HuH-7 (cell line): ENCODE data around the gene POLD3.
"Not testable (repeated sequence)": the region's sequence is repeated elsewhere in the genome, so short reads cannot be mapped to it uniquely, and the experiment has no call there.

Experiments
- DNase-seq: peaks from one replicate; pipeline ENCODE4 v3.0.0; 2011; ENCODE audit warnings: low spot score

Gene POLD3

DNA sequence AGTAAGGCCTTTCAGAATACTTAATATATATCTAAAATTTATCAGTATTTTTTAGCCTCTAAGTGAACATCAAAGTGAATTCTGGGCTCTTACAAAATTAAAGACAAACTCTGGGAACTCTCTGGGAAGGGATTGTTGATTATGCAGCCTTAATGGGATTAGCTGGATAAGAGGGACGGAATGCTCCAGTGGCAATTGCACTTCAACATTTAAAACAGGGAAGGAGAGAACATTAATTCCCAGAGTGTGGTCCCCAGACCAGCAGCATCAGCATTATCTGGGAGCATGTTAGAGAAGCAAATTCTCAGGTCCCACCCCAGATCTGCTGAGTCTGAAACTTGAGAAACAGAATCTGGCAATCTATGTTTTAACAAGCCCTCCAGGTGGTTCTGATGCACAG, 46.5 kb downstream of the POLD3 start:
- no peak for DNase-seq

DNA sequence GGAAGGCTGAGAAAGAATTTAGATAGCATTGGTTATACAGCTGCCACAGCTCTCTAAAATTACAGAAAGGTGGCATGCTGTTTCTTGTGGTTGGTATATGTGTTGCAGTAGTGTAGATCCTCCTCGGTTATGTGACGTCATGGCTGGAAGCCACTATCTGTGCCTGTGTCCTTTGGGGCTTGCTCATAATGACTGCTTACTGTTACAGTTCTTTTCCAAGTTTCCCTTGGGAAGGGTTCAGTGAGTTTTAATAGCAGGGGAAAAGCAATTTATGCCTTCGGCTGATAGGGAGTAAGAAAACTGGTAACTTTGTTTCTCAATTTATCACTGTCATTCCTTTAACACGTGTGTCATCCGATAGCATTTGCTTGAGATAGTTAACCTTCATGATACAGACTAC, 47.2 kb downstream of the POLD3 start:
- DNase-seq, result no peak

DNA sequence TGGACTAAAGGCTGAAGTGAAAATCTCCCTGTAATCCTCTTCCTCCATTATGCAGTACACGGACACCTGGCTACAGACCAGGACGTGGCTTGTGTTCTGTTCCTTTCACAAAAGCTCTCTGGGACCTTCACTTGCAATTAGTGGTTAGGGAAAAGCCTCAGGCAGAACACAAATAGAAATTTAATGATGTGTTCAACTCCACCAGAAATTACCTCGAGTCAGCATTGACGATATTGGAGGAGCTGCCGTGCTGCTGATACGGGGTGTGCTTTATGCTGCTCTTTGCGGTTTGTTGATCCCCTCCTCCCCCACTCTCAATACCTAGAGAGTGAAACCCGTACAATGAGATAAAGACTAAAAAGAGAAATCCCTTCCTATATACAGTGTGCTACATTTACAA, 48.9 kb downstream of the POLD3 start:
- no peak for DNase-seq

DNA sequence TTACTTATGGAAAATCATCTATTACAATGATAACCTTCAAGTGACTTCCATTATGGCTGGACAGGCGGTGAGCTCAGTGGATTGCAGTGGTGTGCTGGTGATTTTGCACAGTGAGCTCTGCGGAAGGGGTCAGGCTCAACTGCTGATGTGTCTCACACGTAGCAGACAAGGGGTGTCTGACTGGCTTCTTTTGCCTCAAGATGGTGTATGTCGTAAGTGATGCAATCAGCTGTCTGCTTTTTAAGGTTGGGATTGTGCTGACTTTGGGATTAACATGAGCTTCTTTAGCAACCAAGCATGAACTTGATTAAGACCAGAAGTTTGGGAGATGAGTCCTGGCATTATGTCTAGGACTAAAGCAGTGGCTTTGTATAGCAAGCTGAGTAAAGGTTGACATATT, 49.5 kb downstream of the POLD3 start:
- DNase-seq, result no peak

DNA sequence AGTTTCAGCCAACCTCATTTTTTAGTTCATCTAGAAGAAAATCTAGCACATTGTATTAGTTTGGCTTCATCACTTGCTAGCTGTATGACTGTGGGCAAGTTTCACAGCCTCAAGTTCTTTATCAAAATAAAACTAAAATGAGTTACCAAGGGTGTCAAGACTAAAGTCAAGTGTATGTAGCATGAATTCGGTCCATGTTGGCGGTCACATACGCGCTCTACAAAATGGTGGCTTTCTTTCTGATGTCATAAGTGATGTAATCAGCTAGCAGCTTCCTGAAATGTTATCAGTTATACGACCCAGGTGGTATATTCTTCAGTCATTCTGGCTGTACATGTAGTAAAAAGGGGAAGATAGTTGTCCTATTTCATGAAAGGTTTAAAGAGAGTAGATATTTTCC, 50.5 kb downstream of the POLD3 start:
- DNase-seq, result no peak

DNA sequence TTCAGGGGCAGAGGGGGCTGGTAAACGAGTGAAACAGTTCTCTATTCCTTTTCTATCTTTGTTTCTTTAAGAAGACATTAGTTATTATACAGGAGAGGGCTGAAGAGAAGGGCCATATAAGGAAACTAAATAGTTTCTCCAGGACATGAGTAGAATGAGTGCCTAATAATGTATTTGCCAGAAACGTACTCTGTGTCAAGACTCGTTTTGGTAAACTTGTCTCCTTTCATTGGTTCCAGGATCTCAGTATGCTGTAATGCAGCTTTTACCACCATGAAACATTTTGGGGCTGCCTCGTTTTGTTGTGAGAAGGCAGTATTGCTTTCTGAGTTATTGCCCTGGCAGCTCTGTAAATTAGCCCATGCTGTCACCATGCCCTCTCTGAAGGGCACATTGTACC, 51.7 kb downstream of the POLD3 start:
- no peak for DNase-seq

DNA sequence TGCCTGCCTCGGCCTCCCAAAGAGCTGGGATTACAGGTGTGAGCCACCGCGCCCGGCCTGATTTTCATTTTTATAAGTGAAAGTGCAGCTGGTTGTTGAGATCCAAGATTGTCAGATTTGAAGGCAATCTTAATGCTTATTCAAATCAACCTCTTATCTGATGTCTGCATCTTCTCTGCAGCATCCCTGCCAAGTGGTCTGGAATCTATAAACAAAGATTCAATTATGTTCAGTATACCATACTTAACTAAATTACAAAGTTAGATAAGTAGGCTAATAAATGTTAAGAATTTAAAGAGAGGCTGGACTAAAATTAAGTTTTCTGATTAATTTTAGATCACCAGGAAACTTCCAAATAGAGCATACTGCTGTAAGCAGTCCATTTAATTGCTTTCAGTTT, 53.8 kb downstream of the POLD3 start:
- no peak for DNase-seq

DNA sequence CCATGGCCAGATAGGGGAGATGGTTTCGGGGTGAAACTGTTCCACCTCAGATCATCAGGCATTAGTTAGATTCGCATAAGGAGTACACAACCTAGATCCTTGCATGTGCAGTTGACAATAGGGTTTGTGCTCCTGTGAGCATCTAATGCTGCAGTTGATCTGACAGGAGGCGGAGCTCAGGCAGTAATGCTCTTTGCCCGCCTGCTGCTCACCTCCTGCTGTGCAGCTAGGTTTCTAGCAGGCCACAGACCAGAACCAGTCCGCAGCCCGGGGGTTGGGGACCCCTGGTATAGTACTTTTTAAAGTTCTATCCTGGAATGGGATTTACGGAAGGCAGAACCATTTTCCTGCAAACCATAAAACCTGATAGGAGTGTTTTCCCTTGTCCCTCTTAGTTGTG, 54.6 kb downstream of the POLD3 start:
- no peak for DNase-seq

DNA sequence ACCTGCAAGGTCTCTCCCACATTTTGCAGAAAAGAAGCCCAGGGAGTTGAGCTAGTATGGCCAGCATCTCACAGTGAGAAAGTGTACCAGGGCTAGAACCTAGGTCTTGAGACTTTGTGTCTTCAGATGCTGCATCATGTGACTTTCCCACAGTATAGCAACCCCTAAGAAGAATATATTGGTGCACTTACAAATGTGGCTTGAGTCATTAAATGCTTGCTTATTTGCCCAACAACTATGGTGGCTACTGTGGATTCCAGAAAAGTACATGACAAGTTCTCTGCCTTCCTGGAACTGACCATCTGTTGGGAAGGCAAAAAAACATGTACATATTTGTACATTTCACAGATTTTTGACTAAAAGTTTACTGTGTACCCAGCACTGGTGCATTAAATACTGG, 55.0 kb downstream of the POLD3 start:
- no peak for DNase-seq

DNA sequence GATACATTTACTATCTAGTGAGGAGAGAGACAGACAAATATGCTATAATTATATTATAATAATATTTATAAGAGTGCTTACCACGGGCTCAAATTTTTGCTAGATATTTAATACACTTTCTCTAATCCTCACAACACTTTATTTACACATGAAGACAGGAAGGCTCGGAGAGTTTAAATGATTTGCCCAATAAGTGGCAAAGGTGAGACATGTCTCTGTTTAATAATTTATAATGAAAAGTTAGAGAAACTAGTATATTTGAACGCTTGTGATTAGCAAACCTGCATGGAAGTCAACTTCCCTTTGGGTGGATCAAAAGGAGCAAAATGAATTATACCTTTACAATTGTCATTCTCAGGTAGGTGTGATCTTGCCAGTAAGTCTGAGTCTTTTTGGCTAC, 55.4 kb downstream of the POLD3 start:
- no peak for DNase-seq

DNA sequence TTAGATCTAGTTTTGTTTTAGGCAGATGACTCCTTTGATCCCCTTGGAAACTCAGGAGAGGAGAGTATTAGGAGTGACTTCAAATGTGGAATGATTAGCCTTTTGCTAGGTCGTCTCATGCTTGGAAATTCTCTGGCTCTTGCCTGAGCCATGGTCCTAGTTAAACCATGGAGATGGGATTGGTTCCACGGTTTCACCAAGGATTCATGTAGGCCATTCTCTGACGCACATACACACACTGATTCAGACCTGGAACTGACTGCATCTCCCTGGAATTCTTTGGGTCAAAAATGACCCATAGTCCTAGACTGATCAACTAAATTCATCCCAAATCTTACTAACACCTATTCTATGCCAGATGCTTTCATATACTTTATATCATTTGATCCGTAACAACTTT, 56.5 kb downstream of the POLD3 start:
- no peak for DNase-seq

DNA sequence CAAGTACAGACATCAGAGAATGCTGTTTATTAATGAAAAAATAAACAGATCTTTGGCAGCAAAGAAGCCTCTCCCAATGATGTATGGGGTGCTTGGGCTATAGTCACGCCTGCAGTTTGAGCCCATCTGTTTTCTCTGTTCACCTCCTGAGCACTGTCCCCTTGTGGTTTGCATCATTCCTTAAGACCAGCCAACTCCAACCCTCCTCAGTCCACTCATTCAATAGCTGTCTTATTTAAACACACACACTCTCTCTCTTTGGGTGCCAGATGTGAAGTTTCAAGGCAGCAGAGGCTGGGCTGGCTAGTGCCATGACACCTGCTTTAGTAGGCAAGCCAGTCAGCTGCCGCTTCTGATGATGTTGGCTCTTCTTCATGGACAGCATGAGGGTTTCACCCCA, 58.1 kb downstream of the POLD3 start:
- no peak for DNase-seq

DNA sequence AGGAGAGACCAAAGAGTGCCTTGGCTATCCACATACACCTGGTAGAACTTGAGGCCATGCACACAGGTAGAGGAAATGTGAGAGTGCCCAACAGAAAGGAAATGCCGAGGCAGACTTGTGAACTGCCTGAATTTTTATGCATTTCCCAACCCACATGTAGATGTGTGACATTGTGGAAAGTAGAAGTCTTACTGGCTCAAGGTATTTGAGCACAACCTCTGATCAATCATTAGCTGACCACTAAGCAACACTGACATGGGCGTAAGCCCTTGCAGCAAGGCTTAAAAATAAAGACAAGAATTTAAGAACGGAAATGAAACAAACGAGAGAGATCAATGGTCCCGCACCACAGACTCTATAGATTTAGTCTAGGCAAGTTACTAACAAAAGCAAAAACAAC, 62.6 kb downstream of the POLD3 start:
- DNase-seq, result no peak

DNA sequence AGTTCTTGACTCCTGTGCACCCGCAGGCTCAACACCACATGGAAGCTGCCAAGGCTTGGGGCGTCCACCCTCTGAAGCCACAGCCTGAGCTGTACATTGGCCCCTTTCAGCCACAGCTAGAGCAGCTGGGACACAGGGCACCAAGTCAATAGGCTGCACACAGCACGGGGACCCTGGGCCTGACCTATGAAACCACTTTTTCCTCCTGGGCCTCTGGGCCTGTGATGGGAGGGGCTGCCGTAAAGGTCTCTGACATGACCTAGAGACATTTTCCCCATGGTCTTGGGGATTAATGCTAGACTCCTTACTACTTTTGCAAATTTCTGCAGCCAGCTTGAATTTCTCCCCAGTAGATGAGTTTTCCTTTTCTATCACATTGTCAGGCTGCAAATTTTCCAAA, 66.7 kb downstream of the POLD3 start:
- DNase-seq, result not testable (repeated sequence)

DNA sequence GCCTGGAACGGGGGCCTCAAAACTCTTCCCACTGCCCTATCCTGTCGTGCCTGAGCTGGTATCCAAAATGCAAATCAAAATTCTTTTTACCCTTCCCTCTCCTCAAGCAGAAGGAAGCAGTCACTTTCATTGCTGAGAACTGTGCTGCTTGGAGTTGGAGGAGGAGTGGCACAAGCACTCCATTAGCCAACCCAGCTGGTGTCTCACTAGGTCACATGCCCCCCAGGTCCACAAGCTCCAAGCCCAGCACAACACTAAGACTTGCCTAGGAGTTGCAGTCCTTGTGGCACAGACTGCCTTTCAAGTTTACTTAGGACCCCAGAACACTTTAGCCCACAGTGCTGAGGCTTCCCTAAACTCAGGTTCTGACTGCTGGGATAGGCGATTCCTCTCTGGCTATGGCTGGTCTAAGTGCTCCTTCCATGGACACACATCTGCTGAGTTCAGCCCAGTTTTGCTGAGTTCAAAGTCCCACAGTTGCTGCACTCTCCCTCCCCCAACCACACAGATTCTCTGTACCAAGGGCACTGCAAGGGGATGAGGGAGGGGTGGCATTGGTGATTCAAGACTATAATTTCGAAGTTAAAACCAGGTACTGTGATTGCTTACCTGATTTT, 70.2 kb downstream of the POLD3 start:
- DNase-seq, result no peak

DNA sequence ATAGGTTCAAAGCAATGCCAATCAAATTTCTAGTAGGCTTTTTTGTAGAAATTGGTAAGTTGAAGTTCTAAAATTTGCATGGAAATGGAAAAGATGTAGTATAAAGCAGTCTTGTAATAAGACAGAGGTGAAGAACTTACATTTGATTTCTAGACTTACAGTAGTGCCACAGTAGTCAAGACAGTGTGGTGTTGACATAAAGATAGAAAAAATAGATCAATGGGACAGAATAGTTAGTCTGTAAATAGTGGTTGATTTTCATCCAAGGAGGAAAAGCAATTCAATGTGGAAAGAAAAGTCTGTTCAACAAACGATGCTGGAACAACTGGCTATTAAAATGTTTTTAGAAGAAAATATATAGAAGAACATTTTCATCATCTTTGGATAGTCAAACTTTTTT, 70.9 kb downstream of the POLD3 start:
- DNase-seq, result no peak

DNA sequence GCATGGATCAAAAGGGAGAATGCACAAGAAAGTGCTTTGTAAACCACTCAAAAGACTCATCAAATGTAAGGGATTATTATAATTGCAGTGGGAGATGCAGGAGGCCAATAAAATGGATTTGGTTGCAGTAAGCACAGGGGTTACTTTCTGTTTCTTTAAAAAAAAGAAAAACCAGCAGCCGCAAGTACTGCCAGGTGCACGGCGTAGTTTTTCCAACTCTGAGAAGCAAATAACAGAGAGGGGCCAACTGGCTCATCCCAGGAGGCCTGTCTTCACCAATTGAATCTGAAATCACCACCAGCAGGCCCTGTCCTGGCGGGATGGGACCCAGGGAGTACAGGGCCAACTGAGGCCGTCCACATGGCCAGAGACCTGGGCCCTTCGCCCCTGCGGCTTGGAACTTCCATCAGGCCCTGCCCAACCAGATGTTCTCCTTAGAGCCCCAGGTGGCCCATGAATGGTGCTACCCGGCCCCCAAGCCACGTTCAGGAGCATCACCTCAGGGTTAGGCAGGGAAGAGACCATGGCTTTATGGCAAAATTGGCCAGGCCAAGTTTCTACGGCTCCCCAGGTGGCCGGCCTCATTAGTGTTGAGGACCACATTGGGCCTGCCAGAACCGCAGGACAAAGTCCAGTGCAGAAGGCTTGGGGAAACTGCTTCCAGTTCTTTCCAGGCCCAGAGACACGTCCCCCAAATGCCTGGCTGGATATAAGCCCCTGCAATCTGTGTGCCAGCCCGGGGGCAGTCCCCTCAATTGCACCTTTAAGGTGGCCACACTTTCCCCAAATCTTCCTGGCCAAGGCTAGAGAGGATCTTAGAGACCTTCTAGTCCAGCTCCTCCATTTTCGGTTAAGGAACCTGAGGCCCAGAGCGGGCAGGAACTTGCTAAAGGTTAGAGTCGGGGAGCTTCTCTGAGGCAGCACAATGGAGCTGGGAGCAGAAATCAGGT, 77.1 kb downstream of the POLD3 start:
- no peak for DNase-seq

DNA sequence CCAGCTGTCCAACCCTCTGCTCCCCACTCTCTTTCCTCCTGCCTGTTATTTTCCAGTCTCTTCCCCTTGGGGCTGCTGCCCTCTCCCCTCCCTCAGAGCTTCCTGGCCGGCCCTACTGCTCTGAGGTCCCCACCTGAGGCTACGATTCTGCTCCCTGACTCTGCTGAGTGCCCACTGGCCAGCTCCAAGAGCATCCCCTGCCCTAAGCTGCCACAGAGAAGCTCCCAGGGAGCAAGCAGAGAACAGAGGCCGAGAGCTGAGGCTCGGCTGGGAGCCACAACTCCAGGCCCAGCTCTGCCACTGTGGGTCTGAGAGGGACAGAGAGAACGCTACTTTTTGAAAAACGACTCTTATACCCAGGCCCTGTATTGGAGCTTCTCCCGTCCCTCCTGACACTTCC, 77.8 kb downstream of the POLD3 start:
- no peak for DNase-seq

DNA sequence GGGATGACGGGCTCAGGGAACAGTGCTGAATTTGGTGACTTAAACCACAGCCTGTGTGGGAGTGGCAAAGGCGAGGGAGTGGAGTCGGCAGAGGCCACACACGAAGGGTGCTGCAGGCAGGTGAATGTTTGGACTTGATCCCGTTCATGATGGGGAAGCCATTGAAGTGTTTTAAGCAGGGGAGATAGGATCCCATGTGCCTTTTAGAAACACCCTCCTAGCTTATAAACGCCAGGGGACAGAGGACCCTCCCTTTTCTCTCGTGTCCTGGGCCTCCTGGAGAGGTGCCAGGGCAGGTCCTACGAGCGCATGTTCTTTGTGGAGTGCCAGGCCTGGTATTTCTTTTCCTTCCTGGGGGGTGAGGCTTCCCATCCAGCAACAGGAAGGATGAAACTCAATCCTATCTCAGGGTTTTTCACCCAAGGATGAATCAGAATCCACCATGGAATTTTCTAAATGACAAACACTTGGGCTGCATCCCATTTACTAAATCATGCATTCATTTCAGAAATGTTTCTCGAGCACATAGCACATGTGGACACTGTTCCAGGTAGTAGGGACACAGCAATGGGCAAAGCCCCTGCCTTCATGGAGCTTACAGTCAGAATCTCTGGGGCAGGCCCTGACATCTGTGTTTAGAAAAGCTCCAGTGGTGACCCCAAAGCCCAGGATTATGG, 79.3 kb downstream of the POLD3 start:
- DNase-seq, result no peak

DNA sequence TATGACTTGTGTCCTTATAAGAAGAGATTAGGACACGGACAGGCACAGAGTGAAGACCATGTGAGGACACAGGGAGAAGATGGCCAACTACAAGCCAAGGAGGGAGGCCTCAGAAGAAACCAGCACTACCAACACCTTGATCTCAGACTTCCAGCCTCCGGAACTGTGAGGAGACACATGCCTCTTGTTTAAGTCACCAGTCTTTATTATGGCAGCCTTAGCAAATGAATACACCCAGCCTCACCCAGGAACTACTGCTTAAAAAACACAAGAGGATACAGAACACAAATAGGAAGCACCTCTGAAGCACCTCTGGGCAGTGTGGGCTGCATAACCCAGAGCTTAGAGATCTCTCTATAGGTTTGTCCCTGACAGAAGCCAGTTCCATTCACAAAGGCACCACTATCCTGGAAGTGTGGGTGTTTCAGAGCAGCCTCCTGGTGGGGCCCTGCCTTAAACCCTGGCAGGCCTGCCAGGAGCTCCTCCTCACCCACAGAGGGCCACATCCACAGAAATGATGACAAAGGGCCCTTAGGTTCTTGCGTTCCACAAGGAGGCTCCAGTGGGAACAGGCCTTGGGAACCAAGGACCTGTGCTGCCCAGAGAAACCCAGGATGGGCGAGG, 80.1 kb downstream of the POLD3 start:
- DNase-seq, result no peak

DNA sequence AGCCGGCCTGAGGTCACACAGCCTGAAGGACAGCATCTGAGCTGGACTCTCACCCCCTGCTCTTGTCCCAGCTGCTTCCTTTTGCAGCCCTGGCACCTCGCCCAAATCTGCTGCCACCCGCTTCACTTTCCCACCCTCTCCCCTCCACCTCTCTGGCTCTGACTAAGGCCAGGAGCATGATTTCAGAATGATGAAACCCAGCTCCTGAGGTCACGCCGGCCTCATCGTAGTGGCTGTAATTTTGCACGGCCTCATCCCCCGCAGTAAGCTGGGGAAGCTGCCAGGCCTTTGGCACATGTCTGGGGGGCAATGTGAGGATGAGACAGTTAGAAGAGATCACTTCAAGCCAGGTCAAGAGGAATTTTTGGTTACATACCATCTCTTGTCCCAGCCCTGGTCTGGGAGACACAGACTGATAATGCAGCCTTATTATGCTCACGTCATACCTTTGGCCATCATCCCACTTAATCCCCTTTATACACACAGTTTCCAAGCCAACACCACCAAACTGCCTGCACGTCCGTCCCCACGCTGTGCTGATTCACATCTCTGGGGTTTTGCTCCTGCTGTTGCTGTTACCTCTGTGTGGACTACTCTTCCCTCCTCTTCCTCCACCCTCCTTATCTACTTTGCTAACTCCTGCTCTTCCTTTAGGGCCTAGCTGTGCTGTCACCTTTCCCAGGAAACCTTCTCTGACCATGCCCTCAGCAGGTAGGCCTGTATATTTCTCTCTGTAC, 80.7 kb downstream of the POLD3 start:
- no peak for DNase-seq
